Suprapubic skin (tissue), 4 donors: Measurements from ENCODE around the gene CRYZ.

Source experiments
- EP300 ChIP-seq: sonication (generic); formaldehyde crosslinking; IDR thresholded peaks from one replicate; pipeline ENCODE4 v1.6.1; 2017; ENCODE audit warnings: antibody characterized with exemption
- POLR2A ChIP-seq, 2 donors: fragments of 450-650 bp; IDR thresholded peaks; one replicate each; pipeline ENCODE4 v1.6.1; 2017; ENCODE audit warnings: antibody characterized with exemption in 2 of 2, mild to moderate bottlenecking in 2 of 2, moderate library complexity in 2 of 2
- POLR2AphosphoS5 ChIP-seq, 3 donors: sonication (generic); formaldehyde crosslinking; IDR thresholded peaks; one replicate each; pipeline ENCODE4 v1.6.1; 2017; ENCODE audit warnings: antibody characterized with exemption in 3 of 3
- TF ChIP-seq, protein P1 (sequence below), 2 donors: fragments of 200-600 bp in 1 of 2; fragments of 450-650 bp in 1 of 2; sonication (generic) in 1 of 2; IDR thresholded peaks; one replicate each; pipeline ENCODE4 v1.5.1; 2016 to 2019; ENCODE audit warnings: antibody characterized with exemption in 2 of 2, mild to moderate bottlenecking in 1 of 2, moderate library complexity in 1 of 2

DNA sequence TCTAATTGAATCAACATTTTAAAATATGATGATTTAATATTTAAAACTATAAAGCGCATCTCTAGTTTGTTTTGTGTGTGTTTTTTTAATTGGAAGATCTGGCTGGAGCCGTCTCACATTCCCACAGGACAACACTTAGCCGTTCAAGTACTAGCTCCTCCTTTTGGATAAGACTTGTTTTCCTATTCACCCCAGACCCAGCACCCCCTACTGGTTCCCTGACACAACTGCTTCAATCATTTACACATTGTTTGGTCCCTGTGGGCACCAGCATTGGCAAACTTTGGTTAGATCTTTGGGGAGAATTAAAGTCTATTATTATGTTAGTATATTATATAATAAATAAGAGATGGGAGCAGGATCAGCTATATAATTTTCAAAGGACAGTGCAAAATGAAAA is 34.6 kb upstream of the CRYZ start:
- TF ChIP-seq POLR2AphosphoS5 (IDR thresholded peaks at IDR 0.05) (no peak), POLR2A (IDR thresholded peaks at IDR 0.05) (no peak), EP300 (no peak)
- TF ChIP-seq, protein P1, sequence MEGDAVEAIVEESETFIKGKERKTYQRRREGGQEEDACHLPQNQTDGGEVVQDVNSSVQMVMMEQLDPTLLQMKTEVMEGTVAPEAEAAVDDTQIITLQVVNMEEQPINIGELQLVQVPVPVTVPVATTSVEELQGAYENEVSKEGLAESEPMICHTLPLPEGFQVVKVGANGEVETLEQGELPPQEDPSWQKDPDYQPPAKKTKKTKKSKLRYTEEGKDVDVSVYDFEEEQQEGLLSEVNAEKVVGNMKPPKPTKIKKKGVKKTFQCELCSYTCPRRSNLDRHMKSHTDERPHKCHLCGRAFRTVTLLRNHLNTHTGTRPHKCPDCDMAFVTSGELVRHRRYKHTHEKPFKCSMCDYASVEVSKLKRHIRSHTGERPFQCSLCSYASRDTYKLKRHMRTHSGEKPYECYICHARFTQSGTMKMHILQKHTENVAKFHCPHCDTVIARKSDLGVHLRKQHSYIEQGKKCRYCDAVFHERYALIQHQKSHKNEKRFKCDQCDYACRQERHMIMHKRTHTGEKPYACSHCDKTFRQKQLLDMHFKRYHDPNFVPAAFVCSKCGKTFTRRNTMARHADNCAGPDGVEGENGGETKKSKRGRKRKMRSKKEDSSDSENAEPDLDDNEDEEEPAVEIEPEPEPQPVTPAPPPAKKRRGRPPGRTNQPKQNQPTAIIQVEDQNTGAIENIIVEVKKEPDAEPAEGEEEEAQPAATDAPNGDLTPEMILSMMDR (IDR thresholded peaks at IDR 0.05): no peak
